ENCODE measurements around the gene SENP3.

SENP3 gene

GRCh38 chr17:7575481-7575883, 13.8 kb downstream of the SENP3 start:
- in situ Hi-C loops (cut with MboI; ENCODE audit: low sequenced_read_pairs), result loop anchor here (25.0 kb wide), 2 partner anchors 112 to 262 kb away; partner anchors contain the start of genes KDM6B, TP53 and WRAP53

GRCh38 chr17:7575959-7576358, 14.2 kb downstream of the SENP3 start:
- in situ Hi-C loops (cut with MboI; ENCODE audit: low sequenced_read_pairs), result loop anchor here (25.0 kb wide), 2 partner anchors 111 to 261 kb away; partner anchors contain the start of genes KDM6B, TP53 and WRAP53

GRCh38 chr17:7576432-7576937, 14.8 kb downstream of the SENP3 start:
- in situ Hi-C loops (cut with MboI; ENCODE audit: low sequenced_read_pairs), result loop anchor here (25.0 kb wide), 2 partner anchors 111 to 261 kb away; partner anchors contain the start of genes KDM6B, TP53 and WRAP53

GRCh38 chr17:7577327-7578199, 15.8 kb downstream of the SENP3 start:
- in situ Hi-C loops (cut with MboI; ENCODE audit: low sequenced_read_pairs), result loop anchor here (25.0 kb wide), 2 partner anchors 110 to 260 kb away; partner anchors contain the start of genes KDM6B, TP53 and WRAP53

- in situ Hi-C loops (cut with MboI; ENCODE audit: low sequenced_read_pairs), result loop anchor here (25.0 kb wide), 2 partner anchors 108 to 258 kb away; partner anchors contain the start of genes KDM6B, TP53 and WRAP53
Observed at GRCh38 chr17:7579001-7579833, 17.5 kb downstream of the SENP3 start, which contains the start of gene CD68. Gene CD68 (plus strand): TSS chr17:7579638. CDS start chr17:7579678, 40 bp downstream.

GRCh38 chr17:7579834-7580603, 18.3 kb downstream of the SENP3 start:
- in situ Hi-C loops (cut with MboI; ENCODE audit: low sequenced_read_pairs), result loop anchor here (25.0 kb wide), 2 partner anchors 107 to 257 kb away; partner anchors contain the start of genes KDM6B, TP53 and WRAP53

- in situ Hi-C loops (cut with MboI; ENCODE audit: low sequenced_read_pairs), result loop anchor here (25.0 kb wide), 2 partner anchors 106 to 256 kb away; partner anchors contain the start of genes KDM6B, TP53 and WRAP53
Observed at GRCh38 chr17:7580604-7581575, 19.2 kb downstream of the SENP3 start.

- in situ Hi-C loops (cut with MboI; ENCODE audit: low sequenced_read_pairs), result loop anchor here (25.0 kb wide), 2 partner anchors 105 to 255 kb away; partner anchors contain the start of genes KDM6B, TP53 and WRAP53
Observed at GRCh38 chr17:7582396-7583252, 20.9 kb downstream of the SENP3 start.

- in situ Hi-C loops (cut with MboI; ENCODE audit: low sequenced_read_pairs), result loop anchor here (25.0 kb wide), 2 partner anchors 104 to 254 kb away; partner anchors contain the start of genes KDM6B, TP53 and WRAP53
Observed at GRCh38 chr17:7583253-7584109, 21.8 kb downstream of the SENP3 start, which contains the start of gene MPDU1. Gene MPDU1 (plus strand): TSS chr17:7583852. CDS start chr17:7583863, 11 bp downstream.

- in situ Hi-C loops (cut with MboI; ENCODE audit: low sequenced_read_pairs), result loop anchor here (25.0 kb wide), 2 partner anchors 100 to 250 kb away; partner anchors contain the start of genes KDM6B, TP53 and WRAP53
Observed at GRCh38 chr17:7586673-7587419, 25.1 kb downstream of the SENP3 start.

- in situ Hi-C loops (cut with MboI; ENCODE audit: low sequenced_read_pairs), result loop anchor here (25.0 kb wide), 2 partner anchors 100 to 250 kb away; partner anchors contain the start of genes KDM6B, TP53 and WRAP53
Observed at GRCh38 chr17:7587420-7588151, 25.9 kb downstream of the SENP3 start.

- in situ Hi-C loops (cut with MboI; ENCODE audit: low sequenced_read_pairs), result loop anchor here (25.0 kb wide), 2 partner anchors 99 to 249 kb away; partner anchors contain the start of genes KDM6B, TP53 and WRAP53
Observed at GRCh38 chr17:7588553-7589203, 27.0 kb downstream of the SENP3 start.

- in situ Hi-C loops (cut with MboI; ENCODE audit: low sequenced_read_pairs), result loop anchor here (25.0 kb wide), 2 partner anchors 98 to 248 kb away; partner anchors contain the start of genes KDM6B, TP53 and WRAP53
Observed at GRCh38 chr17:7589204-7589868, 27.6 kb downstream of the SENP3 start.

All from HL-60/S4 treated with phorbol 12-myristate 13-acetate at 8.2 ng/mL for 4 days and 3 days (cell line).